WTC11 (cell line): ENCODE data around the gene C12orf75. TPM values are rescaled to one million over a fixed set of nuclear protein-coding genes. Genes with fewer than 3 reads are reported as not detected.

ENCODE experiments used
- ATAC-seq: fragments of 200-7000 bp; cut with Tn5 transposase; 2 replicates; pipeline ENCODE4 v1.10.0; 2021; ENCODE audit warnings: mild to moderate bottlenecking, moderate library complexity
- CTCF ChIA-PET: fragments of 300-600 bp; sonication (Branson Sonifier 250); formaldehyde crosslinking; loops from one replicate; lab custom pipeline; 2021; ENCODE audit warnings: antibody characterized with exemption; lab: Charles Lee
- POLR2A ChIA-PET: fragments of 350-600 bp; sonication (Branson Sonifier 250); formaldehyde crosslinking; loops from one replicate; lab custom pipeline; 2021; ENCODE audit warnings: antibody characterized with exemption; lab: Charles Lee
- DNase-seq: peaks from one replicate; pipeline ENCODE4 v3.0.0; 2021; ENCODE audit warnings: low spot score
- H3K27ac Mint-ChIP-seq: 2 replicates; pipeline ENCODE4 v1.8.0; 2021; ENCODE audit warnings: mixed read lengths
- H3K27me3 Mint-ChIP-seq: 2 replicates; pipeline ENCODE4 v1.8.0; 2021; ENCODE audit warnings: low read depth, mild to moderate bottlenecking, moderate library complexity, mixed read lengths
- H3K36me3 Mint-ChIP-seq: 2 replicates; pipeline ENCODE4 v1.8.0; 2021; ENCODE audit warnings: mixed read lengths
- H3K4me1 Mint-ChIP-seq: 2 replicates; pipeline ENCODE4 v1.8.0; 2022; ENCODE audit warnings: mixed read lengths
- H3K4me3 Mint-ChIP-seq: 2 replicates; pipeline ENCODE4 v1.8.0; 2021; ENCODE audit warnings: mild to moderate bottlenecking, moderate library complexity, mixed read lengths
- H3K9me3 Mint-ChIP-seq: 2 replicates; pipeline ENCODE4 v1.8.0; 2021; ENCODE audit warnings: mixed read lengths
- AR ChIP-seq: fragments of 250-450 bp; sonication (Bioruptor Pico); IDR thresholded peaks from 2 replicates; pipeline ENCODE4 v1.9.0; 2021; ENCODE audit warnings: mild to moderate bottlenecking
- CREB1 ChIP-seq: sonication (generic); formaldehyde crosslinking; IDR thresholded peaks from 2 replicates; pipeline ENCODE4 v1.8.0; 2023; ENCODE audit warnings: mild to moderate bottlenecking, missing genetic modification reagents
- ELF4 ChIP-seq: sonication (generic); formaldehyde crosslinking; IDR thresholded peaks from 2 replicates; pipeline ENCODE4 v1.8.1; 2022; ENCODE audit warnings: low read depth, mild to moderate bottlenecking, moderate library complexity, missing genetic modification reagents
- ESRRA ChIP-seq: sonication (generic); formaldehyde crosslinking; IDR thresholded peaks from 2 replicates; pipeline ENCODE4 v1.8.1; 2022; ENCODE audit warnings: mild to moderate bottlenecking, missing genetic modification reagents, borderline replicate concordance
- ETV6 ChIP-seq: sonication (generic); formaldehyde crosslinking; IDR thresholded peaks from 2 replicates; pipeline ENCODE4 v1.8.1; 2022; ENCODE audit warnings: mild to moderate bottlenecking, missing genetic modification reagents
- FOXP4 ChIP-seq: sonication (generic); formaldehyde crosslinking; IDR thresholded peaks from 2 replicates; pipeline ENCODE4 v1.8.0; 2022; ENCODE audit warnings: mild to moderate bottlenecking, missing genetic modification reagents
- HMGXB4 ChIP-seq: sonication (generic); formaldehyde crosslinking; IDR thresholded peaks from 2 replicates; pipeline ENCODE4 v1.8.1; 2023; ENCODE audit warnings: mild to moderate bottlenecking, moderate library complexity, missing genetic modification reagents
- MLX ChIP-seq: sonication (generic); formaldehyde crosslinking; IDR thresholded peaks from 2 replicates; pipeline ENCODE4 v1.8.1; 2023; ENCODE audit warnings: mild to moderate bottlenecking, missing genetic modification reagents, moderate library complexity
- NFATC4 ChIP-seq: fragments of 250-450 bp; sonication (Bioruptor Pico); IDR thresholded peaks from 2 replicates; pipeline ENCODE4 v1.9.0; 2021; ENCODE audit warnings: mild to moderate bottlenecking
- OVOL2 ChIP-seq: fragments of 250-450 bp; sonication (Bioruptor Pico); IDR thresholded peaks from 2 replicates; pipeline ENCODE4 v1.9.0; 2021; ENCODE audit warnings: mild to moderate bottlenecking, borderline replicate concordance
- RELA ChIP-seq: sonication (generic); formaldehyde crosslinking; IDR thresholded peaks from 2 replicates; pipeline ENCODE4 v1.8.1; 2022; ENCODE audit warnings: missing genetic modification reagents, mild to moderate bottlenecking, borderline replicate concordance
- SOX15 ChIP-seq: fragments of 250-450 bp; sonication (Bioruptor Pico); IDR thresholded peaks from 2 replicates; pipeline ENCODE4 v1.9.0; 2021; ENCODE audit warnings: mild to moderate bottlenecking
- ZNF219 ChIP-seq: sonication (generic); formaldehyde crosslinking; IDR thresholded peaks from 2 replicates; pipeline ENCODE4 v1.8.0; 2023; ENCODE audit warnings: missing genetic modification reagents, mild to moderate bottlenecking, borderline replicate concordance
- ZNF232 ChIP-seq: sonication (generic); formaldehyde crosslinking; IDR thresholded peaks from 2 replicates; pipeline ENCODE4 v1.8.0; 2022; ENCODE audit warnings: mild to moderate bottlenecking, missing genetic modification reagents
- ZNF281 ChIP-seq: sonication (generic); formaldehyde crosslinking; IDR thresholded peaks from 2 replicates; pipeline ENCODE4 v1.8.0; 2023; ENCODE audit warnings: mild to moderate bottlenecking, missing genetic modification reagents
- ZNF416 ChIP-seq: fragments of 250-450 bp; sonication (Bioruptor Pico); IDR thresholded peaks from 2 replicates; pipeline ENCODE4 v1.9.0; 2021; ENCODE audit warnings: mild to moderate bottlenecking, inconsistent platforms
- ZNF512 ChIP-seq: sonication (generic); formaldehyde crosslinking; IDR thresholded peaks from 2 replicates; pipeline ENCODE4 v1.8.1; 2022; ENCODE audit warnings: missing genetic modification reagents, borderline replicate concordance
- total RNA-seq: library from RNA; stranded (reverse); gene quantifications from 3 replicates; pipeline ENCODE4 v1.2.3, GENCODE V29; 2021

C12orf75 gene
- total RNA-seq, 1 experiment from 2014 or later: 25.5 TPM

- DNase-seq: no peak
- H3K27me3 Mint-ChIP-seq: peaks cover 8% of the 10 kb centered on the region
- ChIA-PET POLR2A (no interaction called here), CTCF (no interaction called here)
- no peak for TF ChIP-seq MLX
- TF ChIP-seq ZNF416: no peak
- TF ChIP-seq CREB1 (CRISPR knock-in tag): no peak
- TF ChIP-seq OVOL2 (CRISPR knock-in tag): no peak
- TF ChIP-seq ETV6 (CRISPR knock-in tag): no peak
- no peak overlapping the region for H3K27ac Mint-ChIP-seq
- no peaks in the 10 kb centered on the region for H3K4me1 Mint-ChIP-seq
- no peaks in the 10 kb centered on the region for H3K9me3 Mint-ChIP-seq
- no peaks in the 10 kb centered on the region for H3K36me3 Mint-ChIP-seq
- ATAC-seq: no peak
- no peak overlapping the region for H3K4me3 Mint-ChIP-seq
These were observed 41.2 kb upstream of the C12orf75 start for GRCh38 chr12:105289114-105289904.

- no peaks in the 10 kb centered on the region for H3K9me3 Mint-ChIP-seq
- H3K27ac Mint-ChIP-seq: no peak overlapping the region
- POLR2A ChIA-PET: no interaction called here
- DNase-seq (no peak), ATAC-seq (no peak)
- CTCF ChIA-PET: no interaction called here
- no peaks in the 10 kb centered on the region; the same call in 1 of the 2 replicates for H3K27me3 Mint-ChIP-seq
- H3K4me1 Mint-ChIP-seq: peaks cover 14% of the 10 kb centered on the region
- H3K36me3 Mint-ChIP-seq: no peaks in the 10 kb centered on the region
- TF ChIP-seq ZNF232 (CRISPR knock-in tag): no peak
- no peak for TF ChIP-seq ZNF512 (CRISPR knock-in tag)
- no peak for TF ChIP-seq NFATC4 (CRISPR knock-in tag)
- no peak for TF ChIP-seq ZNF281 (CRISPR knock-in tag)
- TF ChIP-seq SOX15 (CRISPR knock-in tag): no peak
- no peak for TF ChIP-seq RELA
- TF ChIP-seq AR: no peak
- TF ChIP-seq ELF4: no peak
- TF ChIP-seq ESRRA (CRISPR knock-in tag): no peak
- no peak overlapping the region for H3K4me3 Mint-ChIP-seq
These were observed 39.0 kb upstream of the C12orf75 start for GRCh38 chr12:105291531-105291930.

GRCh38 chr12:105292705-105293104, 37.8 kb upstream of the C12orf75 start:
- DNase-seq: no peak
- Mint-ChIP-seq H3K27me3 (peaks cover 1% of the 10 kb centered on the region; the same call in 1 of the 2 replicates), H3K9me3 (peaks cover 4% of the 10 kb centered on the region)
- no peak for TF ChIP-seq AR
- no peak for TF ChIP-seq SOX15 (CRISPR knock-in tag)
- TF ChIP-seq FOXP4 (CRISPR knock-in tag): no peak
- TF ChIP-seq ZNF219 (CRISPR knock-in tag): no peak
- no peak for TF ChIP-seq HMGXB4

More at GRCh38 chr12:105292705-105293104, 37.8 kb upstream of the C12orf75 start:
- CTCF ChIA-PET: no interaction called here
- H3K4me1 Mint-ChIP-seq: peaks cover 17% of the 10 kb centered on the region
- H3K36me3 Mint-ChIP-seq: peaks cover 4% of the 10 kb centered on the region
- ATAC-seq: no peak
- H3K4me3 Mint-ChIP-seq: no peak overlapping the region
- no peak overlapping the region for H3K27ac Mint-ChIP-seq
- POLR2A ChIA-PET: no interaction called here
